ENCODE data around the gene ZMYND10.

Gene ZMYND10

DNA sequence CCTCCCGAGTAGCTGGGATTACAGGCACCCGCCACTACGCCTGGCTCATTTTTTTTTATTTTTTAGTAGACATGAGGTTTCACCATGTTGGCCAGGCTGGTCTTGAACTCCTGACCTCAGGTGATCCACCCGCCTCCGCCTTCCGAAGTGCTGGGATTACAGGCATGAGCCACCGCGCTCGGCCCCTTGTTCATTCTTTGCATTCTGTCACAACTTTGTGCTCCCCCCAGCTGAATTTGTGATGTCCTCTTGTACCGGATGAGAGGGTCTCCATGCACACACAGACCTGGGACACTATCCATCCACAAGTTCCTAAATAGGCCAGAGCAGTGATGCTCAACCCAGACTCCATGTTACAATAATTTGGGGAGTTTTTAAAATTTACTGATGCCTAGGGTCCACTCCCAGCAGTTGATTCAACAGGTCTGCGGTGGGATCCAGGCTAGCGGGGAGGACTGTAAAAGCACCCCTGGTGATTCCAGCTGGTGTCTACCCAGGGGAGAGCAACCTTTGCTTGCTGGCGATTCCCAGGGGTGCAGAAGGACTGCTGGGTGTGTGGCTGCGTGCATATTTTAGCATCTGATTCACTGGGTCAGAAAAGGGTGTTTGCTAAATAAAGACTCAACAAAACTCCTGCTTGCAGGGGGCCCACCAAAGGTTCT, 5.9 kb downstream of the ZMYND10 start:
- Histone ChIP-seq H3K18ac (ENCODE audit: low read depth in 1 of 2, low read length in 2 of 2) (no peak overlapping the region), H3K4me3 (ENCODE audit: insufficient read depth in 1 of 2, low read depth in 1 of 2, low read length in 2 of 2) (peak overlapping the region in 1 of 2 experiments; percentile 93), H3K4me1 (ENCODE audit: control insufficient read depth, insufficient read depth, low read depth, low read length) (peaks cover 26% of the 10 kb centered on the region), H2AFZ (ENCODE audit: low read depth, low read length) (no peak overlapping the region), H4K91ac (ENCODE audit: low read length) (no peak overlapping the region), H3K36me3 (ENCODE audit: control insufficient read depth in 1 of 2, insufficient read depth in 2 of 2, low read depth in 1 of 2, low read length in 2 of 2) (no peaks in the 10 kb centered on the region), H2BK12ac (ENCODE audit: low read length in 2 of 2) (no peak overlapping the region), H3K9ac (ENCODE audit: low read length) (peak overlapping the region; percentile 97), H3K4ac (ENCODE audit: low read depth in 1 of 2, low read length in 2 of 2) (no peak overlapping the region), H2AK5ac (ENCODE audit: low read length, severe bottlenecking) (no peak overlapping the region), H3K27ac (ENCODE audit: low read length, poor library complexity, severe bottlenecking) (no peak overlapping the region), H3K27me3 (ENCODE audit: control insufficient read depth in 1 of 2, insufficient read depth in 1 of 2, low read length in 2 of 2) (no peaks in the 10 kb centered on the region), H2BK120ac (ENCODE audit: low read depth, low read length) (no peak overlapping the region), H3K23ac (ENCODE audit: low read length in 2 of 2) (no peak overlapping the region), H3K4me2 (ENCODE audit: low read length, poor library complexity, severe bottlenecking) (no peak overlapping the region), H3K9me3 (ENCODE audit: control insufficient read depth, low read length) (no peaks in the 10 kb centered on the region), H2BK5ac (ENCODE audit: low read depth, low read length, poor library complexity, severe bottlenecking) (no peak overlapping the region), H4K8ac (ENCODE audit: low read length) (no peak overlapping the region), H2BK15ac (ENCODE audit: low read depth, poor library complexity, severe bottlenecking) (no peak overlapping the region), H3K79me1 (replicated peaks; ENCODE audit: low read length, poor library complexity, severe bottlenecking) (peaks cover 6% of the 10 kb centered on the region), H3K14ac (ENCODE audit: low read length in 2 of 2) (no peak overlapping the region)
- 88% methylated on average over 13 of the region's 14 CpGs for WGBS
- no peak for DNase-seq

- Histone ChIP-seq H3K4me3 (ENCODE audit: insufficient read depth in 1 of 2, low read depth in 1 of 2, low read length in 2 of 2) (peak overlapping the region in 1 of 2 experiments; percentile 93), H2BK12ac (ENCODE audit: low read length in 2 of 2) (no peak overlapping the region), H3K27ac (ENCODE audit: low read length, poor library complexity, severe bottlenecking) (no peak overlapping the region), H3K9ac (ENCODE audit: low read length) (peak overlapping the region; percentile 97), H2AFZ (ENCODE audit: low read depth, low read length) (no peak overlapping the region), H4K8ac (ENCODE audit: low read length) (no peak overlapping the region), H2AK5ac (ENCODE audit: low read length, severe bottlenecking) (peak overlapping the region; percentile 15), H3K36me3 (ENCODE audit: control insufficient read depth in 1 of 2, insufficient read depth in 2 of 2, low read depth in 1 of 2, low read length in 2 of 2) (no peaks in the 10 kb centered on the region), H3K27me3 (ENCODE audit: control insufficient read depth in 1 of 2, insufficient read depth in 1 of 2, low read length in 2 of 2) (no peaks in the 10 kb centered on the region), H2BK15ac (ENCODE audit: low read depth, poor library complexity, severe bottlenecking) (peak overlapping the region; percentile 92), H3K23ac (ENCODE audit: low read length in 2 of 2) (no peak overlapping the region), H3K4ac (ENCODE audit: low read depth in 1 of 2, low read length in 2 of 2) (no peak overlapping the region), H3K9me3 (ENCODE audit: control insufficient read depth, low read length) (no peaks in the 10 kb centered on the region), H2BK120ac (ENCODE audit: low read depth, low read length) (no peak overlapping the region), H2BK5ac (ENCODE audit: low read depth, low read length, poor library complexity, severe bottlenecking) (no peak overlapping the region), H3K14ac (ENCODE audit: low read length in 2 of 2) (no peak overlapping the region), H3K4me1 (ENCODE audit: control insufficient read depth, insufficient read depth, low read depth, low read length) (peaks cover 30% of the 10 kb centered on the region), H3K18ac (ENCODE audit: low read depth in 1 of 2, low read length in 2 of 2) (no peak overlapping the region), H3K4me2 (ENCODE audit: low read length, poor library complexity, severe bottlenecking) (no peak overlapping the region), H4K91ac (ENCODE audit: low read length) (no peak overlapping the region), H3K79me1 (replicated peaks; ENCODE audit: low read length, poor library complexity, severe bottlenecking) (peaks cover 6% of the 10 kb centered on the region)
- WGBS = 94% methylated on average over 5 of the region's 5 CpGs
- no peak for DNase-seq
Measured at GRCh38 chr3:50338965-50339364, 6.6 kb downstream of the ZMYND10 start.

- peak overlapping the region; percentile 86 to 93 for H3K4me3 ChIP-seq (ENCODE audit: insufficient read depth in 1 of 2, low read depth in 1 of 2, low read length in 2 of 2)
- H2BK5ac ChIP-seq (ENCODE audit: low read depth, low read length, poor library complexity, severe bottlenecking) = peak overlapping the region; percentile 71
- peak overlapping the region in 1 of 2 experiments; percentile 90 for H3K23ac ChIP-seq (ENCODE audit: low read length in 2 of 2)
- peaks cover 37% of the 10 kb centered on the region for H3K4me1 ChIP-seq (ENCODE audit: control insufficient read depth, insufficient read depth, low read depth, low read length)
- H4K8ac ChIP-seq (ENCODE audit: low read length) = peak overlapping the region; percentile 100
- H3K4me2 ChIP-seq (ENCODE audit: low read length, poor library complexity, severe bottlenecking) = peak overlapping the region; percentile 86
- H2BK120ac ChIP-seq (ENCODE audit: low read depth, low read length) = no peak overlapping the region
- under 1% methylated on average over 75 of the region's 79 CpGs for WGBS
- H3K27ac ChIP-seq (ENCODE audit: low read length, poor library complexity, severe bottlenecking) = peak overlapping the region; percentile 91
- H3K14ac ChIP-seq (ENCODE audit: low read length in 2 of 2) = peak overlapping the region in 1 of 2 experiments; percentile 68
- H3K9me3 ChIP-seq (ENCODE audit: control insufficient read depth, low read length) = no peaks in the 10 kb centered on the region
- DNase-seq = peak; percentile 99
- no peaks in the 10 kb centered on the region for H3K27me3 ChIP-seq (ENCODE audit: control insufficient read depth in 1 of 2, insufficient read depth in 1 of 2, low read length in 2 of 2)
- H3K4ac ChIP-seq (ENCODE audit: low read depth in 1 of 2, low read length in 2 of 2) = peak overlapping the region; percentile 96 to 99
- H4K91ac ChIP-seq (ENCODE audit: low read length) = peak overlapping the region; percentile 98
- H3K36me3 ChIP-seq (ENCODE audit: control insufficient read depth in 1 of 2, insufficient read depth in 2 of 2, low read depth in 1 of 2, low read length in 2 of 2) = peaks cover under 1 to 7% of the 10 kb centered on the region in 2 experiments
- H2BK15ac ChIP-seq (ENCODE audit: low read depth, poor library complexity, severe bottlenecking) = peak overlapping the region; percentile 89
- no peak overlapping the region for H2AK5ac ChIP-seq (ENCODE audit: low read length, severe bottlenecking)
- peak overlapping the region; percentile 74 for H2AFZ ChIP-seq (ENCODE audit: low read depth, low read length)
- H3K9ac ChIP-seq (ENCODE audit: low read length) = peak overlapping the region; percentile 97
- peak overlapping the region in 1 of 2 experiments; percentile 42 for H2BK12ac ChIP-seq (ENCODE audit: low read length in 2 of 2)
- peak overlapping the region; percentile 88 to 97 for H3K18ac ChIP-seq (ENCODE audit: low read depth in 1 of 2, low read length in 2 of 2)
- H3K79me1 ChIP-seq (replicated peaks; ENCODE audit: low read length, poor library complexity, severe bottlenecking) = peaks cover 7% of the 10 kb centered on the region
Measured at GRCh38 chr3:50337175-50337861, 8.2 kb downstream of the ZMYND10 start.

Measured in mesenchymal stem cell (in vitro differentiated cells and primary cell).